ENCODE measurements around the gene IGF1R.
"Not testable (repeated sequence)": the region's sequence is repeated elsewhere in the genome, so short reads cannot be mapped to it uniquely, and the experiment has no call there.

IGF1R gene

DNA sequence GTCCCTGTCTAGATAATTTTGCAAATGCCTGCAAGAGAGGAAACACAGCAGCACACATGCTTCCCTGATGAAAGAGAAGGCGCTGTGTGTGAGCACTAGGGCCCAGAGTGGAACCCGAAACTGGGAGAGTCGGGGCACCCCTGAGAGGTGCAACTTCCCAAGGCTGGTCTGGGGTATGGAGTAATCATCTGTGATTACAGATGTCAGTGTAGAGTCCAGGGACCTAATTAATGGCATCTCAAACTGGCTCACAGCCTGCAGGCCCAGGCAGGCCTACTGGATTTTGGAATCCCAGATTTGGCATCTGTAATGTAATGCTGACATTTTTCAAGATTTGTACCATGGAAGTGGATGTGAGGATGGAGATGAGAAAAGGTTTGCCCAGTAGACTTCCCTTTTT is 329.8 kb downstream of the IGF1R start:
- Mint-ChIP-seq H3K4me1 (no peaks in the 10 kb centered on the region), H3K27me3 (no peaks in the 10 kb centered on the region), H3K36me3 (no peaks in the 10 kb centered on the region), H3K27ac (no peak overlapping the region), H3K4me3 (no peak overlapping the region), H3K9me3 (peaks cover 5% of the 10 kb centered on the region)
- ATAC-seq = no peak

DNA sequence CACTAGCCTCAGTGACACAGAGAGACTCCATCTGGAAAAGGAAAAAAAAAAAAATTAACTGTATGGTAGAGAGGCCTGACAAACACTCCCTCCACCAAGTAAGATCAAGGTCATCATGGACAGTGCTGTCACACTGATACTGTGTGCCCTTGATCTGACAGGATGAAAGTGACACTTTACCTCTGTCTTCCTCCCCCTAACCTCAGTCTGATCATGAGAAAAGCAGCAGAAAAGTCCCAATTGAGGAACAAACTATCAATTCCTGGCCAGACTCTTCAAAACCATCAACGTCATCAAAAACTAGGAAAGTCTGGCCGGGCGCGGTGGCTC is 332.5 kb downstream of the IGF1R start:
- Mint-ChIP-seq H3K27ac (no peak overlapping the region), H3K9me3 (peaks cover 12% of the 10 kb centered on the region), H3K36me3 (no peaks in the 10 kb centered on the region), H3K4me1 (no peaks in the 10 kb centered on the region), H3K4me3 (no peak overlapping the region), H3K27me3 (peaks cover 21% of the 10 kb centered on the region)
- no peak for ATAC-seq

DNA sequence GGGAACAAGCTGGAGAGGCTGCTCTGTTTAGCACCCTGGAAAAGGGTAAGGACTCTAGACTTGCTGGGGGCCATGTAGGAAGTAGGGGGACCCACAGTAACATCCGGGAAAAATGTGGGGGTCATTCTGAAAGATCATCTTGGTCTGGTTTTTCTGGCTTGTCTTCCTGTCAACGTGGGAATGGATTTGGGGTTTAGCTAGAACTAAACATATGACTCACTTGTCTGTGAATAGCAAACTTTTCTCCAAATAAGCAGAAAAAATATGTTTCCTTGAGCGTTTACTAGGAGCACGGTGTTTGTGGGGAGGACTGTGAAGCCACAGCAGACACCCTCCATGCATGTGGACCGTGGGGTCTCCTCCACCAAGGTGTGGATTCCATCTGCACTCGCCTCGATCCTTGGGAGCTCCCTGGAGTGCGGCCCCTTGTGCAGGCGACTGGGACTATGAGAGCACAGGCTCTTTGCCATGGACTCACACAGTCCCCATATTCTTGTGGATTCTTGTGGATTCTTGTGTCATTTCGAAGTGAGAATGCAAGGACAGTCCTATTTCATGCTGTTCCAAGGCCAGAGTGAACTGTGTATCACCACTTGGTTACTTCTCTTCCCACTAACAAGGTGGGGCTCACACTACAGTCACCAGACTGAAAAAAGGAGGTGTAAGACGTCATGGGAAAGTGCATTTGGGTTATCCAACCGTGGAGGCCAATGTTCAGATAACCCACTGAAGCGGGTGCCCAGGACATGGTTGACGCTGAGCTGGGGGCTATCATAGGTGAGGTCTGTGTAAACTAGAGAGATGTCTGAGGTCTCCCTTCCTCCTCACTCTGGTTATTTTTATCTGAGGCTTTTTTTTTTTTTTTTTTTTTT is 333.7 kb downstream of the IGF1R start:
- peak; percentile 60 for ATAC-seq
- Mint-ChIP-seq H3K36me3 (peaks cover 5% of the 10 kb centered on the region), H3K4me1 (no peaks in the 10 kb centered on the region), H3K27me3 (peaks cover 31% of the 10 kb centered on the region), H3K27ac (no peak overlapping the region), H3K9me3 (peaks cover 19% of the 10 kb centered on the region), H3K4me3 (no peak overlapping the region)

DNA sequence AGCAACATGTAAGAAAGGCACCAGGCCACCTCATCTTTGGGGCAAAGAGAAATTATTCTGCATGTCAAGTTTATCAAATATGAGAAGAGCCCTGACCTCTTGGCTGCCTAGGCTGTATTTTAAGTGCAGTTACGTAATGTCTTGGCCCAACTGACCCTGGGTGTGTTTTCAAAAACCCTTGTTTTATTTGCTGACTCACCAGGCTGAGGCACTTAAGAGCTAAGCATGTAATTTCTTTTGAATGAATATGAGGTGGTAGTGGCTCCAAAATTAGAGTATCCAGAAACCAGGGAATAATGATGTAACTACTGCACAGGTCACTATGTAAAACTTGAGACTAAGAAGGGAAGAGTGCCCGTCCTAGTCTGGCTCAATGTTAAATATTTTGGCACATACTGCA is 335.0 kb downstream of the IGF1R start:
- ATAC-seq = no peak
- peaks cover 14% of the 10 kb centered on the region for H3K9me3 Mint-ChIP-seq
- H3K27ac Mint-ChIP-seq = no peak overlapping the region
- no peak overlapping the region for H3K4me3 Mint-ChIP-seq
- H3K36me3 Mint-ChIP-seq = peaks cover 5% of the 10 kb centered on the region
- no peaks in the 10 kb centered on the region for H3K4me1 Mint-ChIP-seq
- H3K27me3 Mint-ChIP-seq = peaks cover 31% of the 10 kb centered on the region

DNA sequence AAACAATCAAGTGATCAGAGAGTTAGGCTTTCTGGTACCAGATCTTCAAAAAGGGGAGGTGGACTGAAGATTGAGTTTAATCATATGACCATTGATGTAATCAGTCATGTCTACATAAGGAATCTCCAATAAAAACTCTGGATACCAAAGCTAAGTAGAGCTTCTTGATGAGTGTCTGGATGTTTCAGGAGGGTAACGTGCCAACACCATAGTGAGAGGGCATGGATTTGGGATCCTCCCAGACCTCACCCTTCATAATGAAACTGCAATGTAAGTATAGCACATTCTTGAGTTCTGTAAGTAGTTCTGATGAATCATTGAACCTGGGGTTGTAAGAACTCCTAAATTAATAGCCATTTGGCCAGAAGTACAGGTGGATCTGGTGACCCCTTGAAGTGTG is 337.9 kb downstream of the IGF1R start:
- peaks cover 5% of the 10 kb centered on the region for H3K36me3 Mint-ChIP-seq
- no peaks in the 10 kb centered on the region for H3K4me1 Mint-ChIP-seq
- H3K4me3 Mint-ChIP-seq = no peak overlapping the region
- H3K27ac Mint-ChIP-seq = no peak overlapping the region
- H3K9me3 Mint-ChIP-seq = peaks cover 14% of the 10 kb centered on the region
- ATAC-seq = no peak
- peaks cover 37% of the 10 kb centered on the region for H3K27me3 Mint-ChIP-seq

DNA sequence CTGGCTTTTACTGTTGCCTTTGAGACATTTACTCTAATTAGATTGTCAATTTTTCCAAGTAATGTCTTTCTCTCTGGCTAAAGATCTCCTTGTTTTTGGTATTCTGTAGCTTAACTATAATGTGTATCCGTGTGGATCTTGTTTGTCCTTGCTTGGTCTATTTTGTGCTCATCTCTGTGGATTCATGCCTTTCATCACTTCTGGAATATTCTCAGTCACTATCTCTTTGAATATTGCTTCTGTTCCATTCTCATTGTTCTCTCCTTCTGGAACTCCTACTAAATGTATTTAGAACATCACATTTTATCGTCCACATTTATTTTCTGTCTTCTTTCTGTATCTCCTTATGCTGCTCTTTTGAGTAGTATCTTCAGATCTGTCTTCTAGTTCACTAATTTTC is 346.6 kb downstream of the IGF1R start:
- H3K4me1 Mint-ChIP-seq = no peaks in the 10 kb centered on the region
- peaks cover 15% of the 10 kb centered on the region for H3K9me3 Mint-ChIP-seq
- no peak for ATAC-seq
- no peak overlapping the region for H3K27ac Mint-ChIP-seq
- no peaks in the 10 kb centered on the region for H3K27me3 Mint-ChIP-seq
- no peak overlapping the region for H3K4me3 Mint-ChIP-seq
- no peaks in the 10 kb centered on the region for H3K36me3 Mint-ChIP-seq

DNA sequence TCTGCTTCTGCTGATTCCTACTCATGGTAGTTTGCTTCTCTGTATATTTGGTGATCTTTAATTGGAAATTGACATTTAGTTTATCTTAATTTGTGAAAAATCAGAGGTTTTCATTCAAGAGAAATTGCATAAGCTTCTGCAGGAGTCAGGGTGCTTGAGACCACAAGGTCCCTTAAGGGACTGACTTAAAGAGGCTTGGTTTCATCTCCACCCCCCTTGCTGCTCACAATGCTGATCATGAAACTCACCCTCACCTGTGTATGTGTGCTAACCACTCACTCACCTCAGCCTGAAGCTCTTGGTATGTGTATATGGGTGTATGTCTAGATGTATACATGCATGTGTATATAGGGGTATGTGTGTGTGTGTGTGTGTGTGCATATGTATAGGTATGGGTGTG is 347.8 kb downstream of the IGF1R start:
- H3K27ac Mint-ChIP-seq = no peak overlapping the region
- ATAC-seq = no peak
- no peaks in the 10 kb centered on the region for H3K27me3 Mint-ChIP-seq
- H3K36me3 Mint-ChIP-seq = no peaks in the 10 kb centered on the region
- peaks cover 15% of the 10 kb centered on the region for H3K9me3 Mint-ChIP-seq
- no peak overlapping the region for H3K4me3 Mint-ChIP-seq
- no peaks in the 10 kb centered on the region for H3K4me1 Mint-ChIP-seq

DNA sequence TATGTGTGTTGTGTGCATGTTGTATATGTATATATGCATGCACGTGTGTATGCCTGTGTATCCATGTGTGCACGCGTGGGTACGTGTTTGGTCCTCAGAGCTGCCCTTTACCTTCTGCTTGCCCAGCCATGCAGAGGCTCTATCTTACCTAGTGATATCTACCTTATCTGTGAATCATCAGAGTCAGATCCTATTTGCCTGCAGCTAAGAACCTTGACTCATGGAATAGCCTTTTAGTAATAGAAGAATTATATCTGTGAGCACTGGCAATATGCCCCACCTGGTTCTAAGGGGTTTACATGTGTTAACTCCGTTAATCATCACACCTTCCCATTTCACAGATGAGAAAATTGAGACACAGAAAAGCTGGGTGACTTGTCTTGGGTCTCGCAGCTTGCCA is 348.3 kb downstream of the IGF1R start:
- no peak for ATAC-seq
- H3K27ac Mint-ChIP-seq = no peak overlapping the region
- H3K4me1 Mint-ChIP-seq = no peaks in the 10 kb centered on the region
- no peak overlapping the region for H3K4me3 Mint-ChIP-seq
- H3K36me3 Mint-ChIP-seq = no peaks in the 10 kb centered on the region
- no peaks in the 10 kb centered on the region for H3K27me3 Mint-ChIP-seq
- H3K9me3 Mint-ChIP-seq = peaks cover 15% of the 10 kb centered on the region

DNA sequence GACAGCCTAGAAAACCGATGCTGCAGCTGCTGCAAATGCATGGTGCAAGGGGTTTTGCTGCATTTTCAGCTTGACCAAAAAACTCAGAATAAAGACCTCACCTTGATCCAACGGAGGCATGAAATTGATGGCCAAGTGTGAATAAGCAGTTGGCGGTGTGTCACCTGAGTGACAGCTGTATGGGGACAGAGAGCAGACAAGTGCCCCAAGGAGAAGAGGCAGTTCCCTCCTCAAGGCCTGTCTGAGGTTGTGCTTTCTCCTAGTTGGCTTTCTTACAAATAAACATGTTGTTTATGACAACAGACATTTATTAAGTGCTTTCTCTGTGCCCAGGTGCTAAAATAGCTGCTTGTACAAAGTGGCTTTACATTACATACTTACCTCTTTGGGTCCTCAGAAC is 349.0 kb downstream of the IGF1R start:
- no peaks in the 10 kb centered on the region for H3K36me3 Mint-ChIP-seq
- H3K9me3 Mint-ChIP-seq = peaks cover 12% of the 10 kb centered on the region
- H3K27me3 Mint-ChIP-seq = no peaks in the 10 kb centered on the region
- H3K27ac Mint-ChIP-seq = no peak overlapping the region
- no peak for ATAC-seq
- no peaks in the 10 kb centered on the region for H3K4me1 Mint-ChIP-seq
- H3K4me3 Mint-ChIP-seq = no peak overlapping the region

DNA sequence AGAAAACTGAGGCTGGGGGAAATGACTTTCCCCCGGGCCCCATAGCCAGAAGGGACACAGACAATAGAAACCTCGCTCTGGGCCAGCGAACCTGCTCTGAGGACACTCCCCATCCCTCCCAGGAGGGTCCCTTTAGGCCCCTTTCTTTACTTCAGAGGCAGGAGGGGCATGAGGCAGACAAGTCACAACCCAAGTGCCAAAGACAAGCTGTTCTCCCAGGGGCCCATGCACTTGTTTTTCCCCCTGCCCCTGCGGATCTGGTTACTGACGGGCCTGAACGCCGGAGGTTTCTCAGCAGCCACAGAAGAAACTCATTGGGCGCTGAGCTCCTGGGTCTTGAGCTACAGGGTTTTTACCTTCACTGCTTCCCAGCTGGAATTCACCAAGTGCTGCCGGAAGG is 349.4 kb downstream of the IGF1R start:
- no peaks in the 10 kb centered on the region for H3K4me1 Mint-ChIP-seq
- H3K36me3 Mint-ChIP-seq = no peaks in the 10 kb centered on the region
- no peak overlapping the region for H3K27ac Mint-ChIP-seq
- no peak for ATAC-seq
- no peak overlapping the region for H3K4me3 Mint-ChIP-seq
- peaks cover 9% of the 10 kb centered on the region for H3K9me3 Mint-ChIP-seq
- no peaks in the 10 kb centered on the region for H3K27me3 Mint-ChIP-seq

DNA sequence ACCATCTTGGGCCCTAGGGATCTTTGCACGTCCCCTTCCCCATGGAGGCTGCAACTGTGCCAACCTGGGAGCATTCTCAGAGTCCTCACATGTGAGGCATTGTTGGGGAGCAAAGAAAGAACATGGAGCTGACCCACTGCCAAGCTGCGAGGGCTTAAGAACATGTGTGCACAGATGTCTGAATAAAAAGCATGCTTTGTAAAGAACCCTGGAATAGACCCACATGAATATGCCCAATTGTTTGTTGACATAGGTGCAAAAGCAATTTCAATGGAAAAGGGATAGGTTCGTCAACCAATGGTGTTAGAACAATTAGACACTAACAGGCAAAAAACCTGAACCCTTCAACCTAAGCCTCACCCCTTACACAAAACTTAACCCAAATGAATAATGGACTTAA is 349.9 kb downstream of the IGF1R start:
- Mint-ChIP-seq H3K27me3 (no peaks in the 10 kb centered on the region), H3K4me3 (no peak overlapping the region), H3K9me3 (peaks cover 9% of the 10 kb centered on the region), H3K4me1 (no peaks in the 10 kb centered on the region), H3K36me3 (no peaks in the 10 kb centered on the region), H3K27ac (no peak overlapping the region)
- no peak for ATAC-seq

DNA sequence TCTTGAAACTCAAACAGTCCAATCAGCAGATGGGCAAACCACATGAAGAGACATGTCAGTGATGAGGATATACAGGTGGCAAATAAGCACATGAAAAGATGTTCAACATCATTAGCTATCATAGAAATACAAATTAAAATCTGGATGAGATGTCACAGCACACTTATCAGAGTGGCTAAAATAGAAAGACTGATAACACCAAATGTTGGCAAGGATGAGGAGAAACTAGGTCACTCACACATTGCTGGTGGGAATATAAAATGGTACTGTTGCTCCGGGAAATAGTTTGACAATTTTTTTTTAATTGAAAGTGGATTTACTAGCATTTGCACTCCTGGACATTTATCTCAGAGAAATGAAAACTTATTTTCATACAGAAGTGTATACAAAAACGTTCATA is 350.9 kb downstream of the IGF1R start:
- Mint-ChIP-seq H3K27ac (no peak overlapping the region), H3K4me3 (no peak overlapping the region), H3K36me3 (no peaks in the 10 kb centered on the region), H3K9me3 (peaks cover 9% of the 10 kb centered on the region), H3K4me1 (no peaks in the 10 kb centered on the region), H3K27me3 (no peaks in the 10 kb centered on the region)
- ATAC-seq = no peak

DNA sequence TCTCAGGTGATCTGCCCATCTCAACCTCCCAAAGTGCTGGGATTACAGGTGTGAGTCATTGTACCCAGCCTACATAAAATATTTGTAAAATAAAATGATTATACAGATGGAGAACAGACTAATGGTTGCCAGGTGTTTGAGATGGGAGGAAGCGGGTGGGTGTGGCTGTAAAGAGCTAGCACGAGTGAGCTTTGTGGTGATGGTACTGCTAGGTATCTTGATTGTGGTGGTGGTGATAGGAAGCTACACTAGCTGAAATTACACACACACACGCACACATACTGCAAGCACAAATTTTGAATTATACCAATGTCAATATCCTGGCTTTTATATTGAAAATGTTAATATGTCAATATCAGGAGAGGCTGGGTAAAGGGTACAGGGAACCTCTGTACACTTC is 353.9 kb downstream of the IGF1R start:
- H3K4me1 Mint-ChIP-seq = no peaks in the 10 kb centered on the region

DNA sequence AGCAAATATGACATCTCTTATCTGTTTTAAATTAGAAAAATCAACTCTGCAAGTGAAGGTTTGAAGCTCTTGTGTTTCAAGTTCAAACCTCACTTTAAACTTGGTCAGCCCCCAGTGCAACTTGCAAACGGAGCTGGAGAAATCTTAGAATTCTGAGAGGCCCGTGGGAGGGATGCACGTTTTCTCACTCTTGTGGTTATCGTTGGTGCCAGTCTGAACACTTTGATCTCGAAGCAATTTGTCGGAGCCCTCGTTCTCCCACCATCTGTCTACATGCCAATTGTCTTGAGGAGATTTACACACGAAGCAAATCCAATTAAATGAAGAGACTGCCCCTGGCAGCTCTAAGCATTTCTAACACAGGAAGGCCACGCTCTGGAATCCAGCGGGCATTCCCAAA is 355.0 kb downstream of the IGF1R start:
- H3K4me1 Mint-ChIP-seq, H3K36me3 Mint-ChIP-seq, H3K4me3 Mint-ChIP-seq, H3K27me3 Mint-ChIP-seq, H3K9me3 Mint-ChIP-seq, H3K27ac Mint-ChIP-seq, ATAC-seq: not testable (repeated sequence)

More for the DNA sequence above, 353.9 kb downstream of the IGF1R start:
- Mint-ChIP-seq H3K9me3 (no peaks in the 10 kb centered on the region), H3K4me3 (no peak overlapping the region), H3K36me3 (no peaks in the 10 kb centered on the region), H3K27me3 (no peaks in the 10 kb centered on the region), H3K27ac (no peak overlapping the region)
- no peak for ATAC-seq

DNA sequence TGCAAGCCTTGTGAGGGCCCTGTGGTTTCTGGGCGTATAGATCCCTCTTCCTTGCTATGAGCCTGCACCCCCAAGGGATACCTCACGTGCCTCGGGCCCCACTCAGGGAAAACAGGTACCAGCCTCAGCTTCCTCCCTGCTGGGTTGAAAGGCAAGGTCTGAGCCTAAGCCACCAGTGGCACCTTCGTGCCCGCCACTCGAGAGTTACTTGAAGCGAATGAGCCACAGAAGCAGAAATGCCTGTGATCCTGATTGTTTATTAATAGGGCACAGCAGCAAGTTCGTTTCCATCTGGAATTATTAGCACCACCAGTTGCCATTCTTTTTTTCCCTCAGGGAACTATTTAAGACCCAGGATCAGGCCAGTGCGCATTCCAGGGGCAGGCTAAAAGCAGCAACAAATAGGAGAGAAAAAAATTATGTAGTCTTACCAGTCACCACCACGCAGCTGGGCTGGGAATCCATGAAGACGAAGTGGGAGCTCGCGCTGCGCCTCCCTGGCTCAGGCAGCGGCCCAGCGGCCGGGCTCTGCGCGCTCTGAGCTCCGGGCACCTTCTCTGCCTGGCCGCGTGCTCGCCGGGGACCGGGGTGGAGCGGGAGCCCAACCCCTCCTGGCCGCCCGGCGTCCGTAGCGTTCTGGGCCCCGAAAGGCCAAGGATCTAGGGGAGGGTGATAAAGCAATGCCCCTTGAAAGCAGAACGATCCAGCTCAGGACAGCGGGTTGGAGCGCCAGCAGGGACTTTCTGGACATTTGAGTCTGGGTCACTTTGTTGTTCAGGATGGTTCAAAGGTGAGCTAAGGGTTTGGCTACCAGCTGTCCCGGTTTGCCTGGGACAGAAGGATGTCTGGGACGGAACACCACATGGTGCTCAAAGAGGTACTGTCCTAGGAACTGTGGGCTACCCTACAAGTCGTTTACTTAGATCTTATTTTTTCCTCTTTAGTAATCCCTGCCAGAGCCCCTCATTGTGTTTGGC is 356.9 kb downstream of the IGF1R start:
- not testable (repeated sequence) for H3K36me3 Mint-ChIP-seq, H3K27ac Mint-ChIP-seq, H3K4me1 Mint-ChIP-seq, H3K9me3 Mint-ChIP-seq, H3K4me3 Mint-ChIP-seq, ATAC-seq, H3K27me3 Mint-ChIP-seq

DNA sequence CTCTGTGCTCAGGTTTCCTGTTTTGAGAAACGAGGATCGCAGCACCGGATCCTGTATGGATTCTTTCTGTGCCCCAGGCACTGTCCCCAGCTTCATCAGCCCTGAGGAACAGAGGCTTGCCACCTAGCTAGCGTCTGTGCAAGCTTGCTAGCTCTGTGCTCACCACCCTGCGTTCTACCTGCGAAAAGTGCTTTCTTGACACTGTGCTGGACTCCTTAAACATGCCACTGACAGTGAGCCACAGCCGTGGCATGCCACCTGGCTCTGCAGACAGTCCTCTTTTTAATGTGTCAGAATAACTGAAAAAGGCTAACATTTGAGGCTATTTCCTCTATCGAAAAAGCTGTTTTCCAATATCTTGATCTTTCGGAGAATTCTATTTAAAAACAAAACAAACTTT is 357.8 kb downstream of the IGF1R start:
- Mint-ChIP-seq H3K9me3 (no peaks in the 10 kb centered on the region), H3K36me3 (no peaks in the 10 kb centered on the region), H3K4me1 (no peaks in the 10 kb centered on the region), H3K27ac (no peak overlapping the region), H3K27me3 (peaks cover 4% of the 10 kb centered on the region), H3K4me3 (no peak overlapping the region)
- ATAC-seq = no peak
